ENCODE measurements around the gene DGCR6.
"Not testable (repeated sequence)": the region's sequence is repeated elsewhere in the genome, so short reads cannot be mapped to it uniquely, and the experiment has no call there.

DNA sequence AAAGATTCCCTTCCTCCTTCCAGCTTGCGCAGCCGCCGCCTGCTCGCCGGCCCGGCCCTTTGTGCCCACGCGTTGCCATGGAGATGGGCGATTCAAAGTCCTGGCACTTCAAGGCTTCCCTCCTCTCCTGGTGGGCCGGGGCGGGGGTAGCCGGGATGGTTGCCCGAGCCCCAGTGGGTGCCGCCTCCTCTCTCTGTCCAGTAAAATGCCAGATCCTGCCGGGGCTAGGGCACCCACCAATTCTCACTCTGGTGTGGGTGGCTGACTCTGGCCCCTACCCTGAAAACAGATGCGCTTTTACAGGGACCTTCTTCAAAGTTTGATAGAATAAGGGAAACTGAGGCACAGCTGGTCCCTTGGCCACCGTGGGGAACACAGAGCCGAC lies 52.2 kb downstream of the DGCR6 start:
- TF ChIP-seq CTCF (optimal IDR thresholded peaks at IDR 0.05 in 1 of 3, IDR thresholded peaks at IDR 0.05 in 1 of 3, conservative IDR thresholded peaks at IDR 0.05 in 1 of 3; ENCODE audit: extremely low read depth in 1 of 3, insufficient read depth in 2 of 3, low read length in 3 of 3); EZH2 (IDR thresholded peaks at IDR 0.05; ENCODE audit: low read length): not testable (repeated sequence)
